Left ventricle myocardium superior (tissue), 1 donor: ENCODE measurements around the gene OLFML1. TPM values are rescaled to one million over a fixed set of nuclear protein-coding genes. Genes with fewer than 3 reads are reported as not detected.

Experiments used
- ATAC-seq: fragments of 200-7000 bp; cut with Tn5 transposase; one replicate; pipeline ENCODE4 v1.9.1; 2020; ENCODE audit warnings: mild to moderate bottlenecking, moderate library complexity
- DNase-seq: peaks from one replicate; pipeline ENCODE4 v3.0.0-alpha.2; 2020
- intact Hi-C: fragments of 100-400 bp; cut with micrococcal nuclease; formaldehyde crosslinking; loops from one replicate; pipeline ENCODE4 v1.11.0; 2022
- long read RNA-seq: library from polyadenylated mRNA; unstranded; transcript quantifications from one replicate; pipeline ENCODE4 v2.0.0, GENCODE V29; 2021
- total RNA-seq: library from RNA; stranded (reverse); fragmentation: NEBNext Ultra II Directional; extraction: Animal tissue kit (Norgen Biotek cat#: 25700); gene quantifications from one replicate; pipeline ENCODE4 v1.2.1, GENCODE V29; 2021
- donor health status: DM: no; HTN: yes; CAD: no; lungs with severe emphysema.

Gene OLFML1
- 5.7 TPM for total RNA-seq
- long read RNA-seq, partial matches to known transcripts: 0 of 3 reads
- long read RNA-seq, other reads (novel, unspliced or antisense): 0 of 3 reads

DNA sequence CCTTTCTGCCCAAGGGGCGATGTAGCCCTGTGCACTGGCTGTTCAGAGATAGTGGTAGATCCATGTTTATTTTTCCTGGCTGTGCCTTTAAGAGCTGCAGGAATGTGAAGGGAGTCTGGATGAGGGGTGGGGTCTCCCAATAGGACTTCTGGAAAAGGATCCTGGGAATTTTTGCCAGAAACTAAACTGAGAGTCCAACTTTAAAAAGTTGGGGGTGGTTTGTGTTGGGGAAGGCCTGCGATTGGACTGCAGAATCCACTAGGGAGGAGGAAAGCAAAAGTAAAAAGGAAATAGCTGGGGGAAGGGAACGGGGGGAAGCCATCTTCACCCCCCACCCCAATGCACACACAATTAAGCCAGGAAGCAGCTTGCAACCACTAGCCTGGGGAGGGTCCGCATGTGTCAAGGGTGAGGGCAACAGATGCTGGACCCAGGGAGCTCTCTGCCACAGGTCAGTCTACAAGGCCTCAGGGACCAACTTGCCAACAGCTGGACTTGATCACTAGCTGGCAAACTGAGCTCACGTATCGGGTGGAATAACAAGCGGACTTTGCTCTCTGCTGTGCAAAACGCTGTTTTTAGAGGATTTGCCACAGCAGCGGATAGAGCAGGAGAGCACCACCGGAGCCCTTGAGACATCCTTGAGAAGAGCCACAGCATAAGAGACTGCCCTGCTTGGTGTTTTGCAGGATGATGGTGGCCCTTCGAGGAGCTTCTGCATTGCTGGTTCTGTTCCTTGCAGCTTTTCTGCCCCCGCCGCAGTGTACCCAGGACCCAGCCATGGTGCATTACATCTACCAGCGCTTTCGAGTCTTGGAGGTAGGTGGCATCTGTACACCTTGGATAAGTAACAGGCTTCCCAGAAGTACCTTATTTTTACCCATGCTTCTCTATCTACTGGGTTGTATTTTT is at the start of gene OLFML1:
TSS of gene OLFML1 (plus strand) at position 321 of the 912 bp plus-strand sequence. CDS start at position 691, 370 bp downstream.
- intact Hi-C loops: no loop called here
- peak; percentile 84 for ATAC-seq
- DNase-seq: peak; percentile 40

DNA sequence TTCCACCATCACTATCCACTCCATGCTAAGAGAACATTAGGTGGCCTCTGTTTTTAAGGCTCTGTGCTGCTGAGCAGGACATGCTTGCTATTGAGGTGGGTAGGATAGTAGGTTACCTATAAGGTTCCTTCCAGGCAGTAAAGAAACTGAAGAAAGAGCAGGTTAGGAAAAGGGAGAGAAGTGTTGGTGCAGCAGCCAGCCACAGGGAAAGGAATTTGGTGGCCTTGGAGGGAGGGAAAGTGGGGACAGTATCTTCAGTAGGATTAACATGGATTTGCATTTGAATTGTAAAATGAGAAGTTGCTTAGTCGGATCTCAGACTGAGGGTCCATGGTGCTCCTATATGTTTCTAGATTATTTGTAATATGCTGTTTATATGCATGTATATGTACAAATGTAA is 49.2 kb upstream of the OLFML1 start:
- ATAC-seq: no peak
- intact Hi-C loops: no loop called here
- no peak for DNase-seq

DNA sequence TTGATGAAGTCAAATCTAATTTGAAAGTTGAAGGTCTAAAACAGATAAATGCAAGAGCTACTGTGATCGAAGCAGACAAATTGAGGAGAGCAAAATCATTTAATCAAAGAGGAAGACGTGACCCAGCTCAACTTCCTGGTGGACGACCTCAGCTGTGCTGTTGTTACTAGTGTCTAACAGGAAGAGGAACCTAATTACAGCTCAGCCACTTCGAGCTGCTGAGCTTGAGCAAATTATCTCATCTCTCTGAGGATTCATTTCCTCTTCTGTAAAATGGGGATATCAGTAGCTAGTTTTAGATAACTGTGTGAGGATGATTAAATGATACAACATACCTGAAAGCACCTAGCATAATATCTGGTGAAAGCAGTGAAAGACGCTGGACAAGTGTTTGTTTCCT is 48.6 kb upstream of the OLFML1 start:
- DNase-seq: no peak
- intact Hi-C loops: no loop called here
- peak; percentile 45 for ATAC-seq

DNA sequence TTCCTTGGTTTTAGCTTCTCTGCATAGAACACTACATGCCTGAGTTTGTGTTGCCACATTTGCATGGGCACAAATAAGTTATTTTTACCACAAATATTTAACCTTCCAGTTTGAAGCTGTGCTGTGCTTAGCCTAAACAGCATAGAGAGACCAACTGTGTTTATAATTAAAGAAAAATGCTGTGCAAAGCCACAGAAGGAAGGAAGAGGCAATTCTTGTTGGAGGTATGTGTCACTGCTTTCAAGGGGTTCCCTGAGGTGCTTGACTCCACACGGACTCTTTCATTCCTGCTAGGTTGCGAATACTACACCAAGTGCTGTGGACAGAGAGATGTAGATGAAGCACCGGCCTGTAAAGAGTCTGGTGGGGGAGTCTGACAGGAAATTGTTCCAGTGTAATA is 47.6 kb upstream of the OLFML1 start:
- intact Hi-C loops: no loop called here
- DNase-seq: no peak
- no peak for ATAC-seq

DNA sequence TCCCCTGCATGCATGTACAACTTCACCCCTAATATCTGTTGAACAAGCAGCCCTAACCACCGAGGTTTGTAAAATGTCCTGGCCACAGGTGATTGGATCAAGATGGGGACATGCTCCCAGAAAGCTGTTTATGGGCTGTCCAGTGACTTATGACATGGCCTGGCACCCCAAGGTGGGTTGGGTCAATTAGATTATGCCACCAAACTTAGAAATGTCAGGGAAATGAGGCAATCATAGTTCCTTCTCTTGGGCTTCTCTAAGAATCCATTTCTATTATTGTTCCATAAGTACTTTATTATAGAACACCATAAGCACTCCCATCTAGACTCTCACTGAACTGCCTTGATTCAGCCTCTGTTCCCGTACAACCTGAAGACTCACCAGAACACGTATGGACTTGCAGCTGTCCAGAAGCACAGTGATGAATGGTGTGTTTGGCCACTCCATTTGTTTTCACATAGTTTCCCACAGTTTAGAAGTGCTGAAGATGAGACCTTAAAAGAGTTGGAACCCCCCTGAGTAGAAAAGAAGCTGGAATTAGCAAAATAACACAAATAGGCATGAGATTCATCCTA is 45.5 kb upstream of the OLFML1 start:
- intact Hi-C loops: loop anchor here (5.0 kb wide), 1 partner anchor 343 kb away; no protein-coding TSS in a partner anchor
- DNase-seq (no peak), ATAC-seq (no peak)

DNA sequence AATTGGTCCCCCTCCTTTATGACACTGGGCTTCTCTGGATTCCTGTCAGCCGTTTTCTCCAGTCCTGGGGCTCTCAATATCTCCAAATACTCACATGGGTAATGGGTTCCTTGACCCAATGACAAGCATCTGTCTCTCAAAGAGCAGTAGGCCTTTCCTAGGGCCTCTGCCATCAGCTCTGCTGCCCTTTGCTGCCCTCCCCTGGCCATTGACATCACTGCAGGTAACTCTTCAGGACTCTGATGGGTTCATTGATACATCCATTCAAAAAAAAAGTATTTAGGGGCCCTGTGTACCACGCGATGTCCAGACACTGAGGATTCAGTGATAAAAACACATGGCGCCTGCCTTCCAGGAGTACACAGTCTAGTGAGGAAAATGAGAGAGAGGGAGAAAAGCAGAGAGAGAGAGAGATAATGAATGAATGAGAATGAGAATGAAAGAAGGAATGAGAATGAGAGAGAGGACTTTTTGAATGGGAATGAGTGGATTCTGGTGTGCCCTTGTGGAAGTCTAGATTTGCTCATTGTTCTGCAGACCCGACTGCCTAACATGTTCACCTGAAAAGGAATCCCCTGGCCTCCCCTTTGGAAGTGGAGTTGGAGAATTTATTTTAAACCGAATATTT is 42.6 kb upstream of the OLFML1 start:
- intact Hi-C loops: loop anchor here (5.0 kb wide), 1 partner anchor 345 kb away; no protein-coding TSS in a partner anchor
- ATAC-seq: peak; percentile 73
- DNase-seq: peak; percentile 79

DNA sequence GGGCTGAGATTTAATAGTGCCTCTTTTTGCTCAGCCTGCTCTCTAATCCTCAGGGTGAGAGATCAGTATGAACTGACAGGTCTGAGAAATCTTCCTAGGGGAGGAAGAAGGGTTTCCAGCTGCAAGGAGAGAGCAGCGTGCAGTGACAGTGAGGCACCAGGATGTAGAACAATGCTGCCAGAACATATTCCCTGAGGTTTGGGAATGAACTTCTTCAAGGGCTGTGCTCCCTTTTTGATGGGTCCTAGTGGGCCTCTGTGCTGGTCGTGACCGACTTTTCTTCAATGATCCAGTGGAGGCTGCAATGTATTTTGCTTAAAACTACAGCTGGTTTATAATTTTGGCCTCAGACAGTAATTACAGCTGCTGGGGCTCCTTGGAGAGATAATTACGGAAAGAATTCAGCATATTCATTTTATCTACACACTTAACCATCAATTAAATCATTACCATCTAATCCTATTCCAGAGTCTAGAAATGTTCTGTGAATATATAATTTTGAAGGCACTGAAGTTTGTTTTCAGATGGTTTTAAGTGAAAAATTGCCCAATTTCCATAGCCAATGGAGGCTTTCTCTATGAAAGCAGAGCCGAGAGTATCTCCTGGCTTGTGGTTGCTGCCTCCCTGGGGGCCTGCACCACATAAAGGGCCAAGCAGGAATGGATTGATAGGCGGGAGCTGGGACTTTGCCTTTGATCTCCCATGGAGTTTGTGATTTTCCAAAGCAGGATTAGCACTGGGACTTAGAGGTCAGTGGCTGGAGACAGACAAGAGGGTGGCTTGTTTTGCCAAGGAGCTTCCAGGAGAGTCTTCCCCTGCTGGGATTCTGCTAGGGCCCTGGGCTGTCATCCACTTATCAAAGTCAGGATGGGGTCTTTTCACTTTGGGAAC is 41.0 kb upstream of the OLFML1 start:
- DNase-seq (peak; percentile 38), ATAC-seq (peak; percentile 36)
- intact Hi-C loops: loop anchor here (5.0 kb wide), 1 partner anchor 347 kb away; no protein-coding TSS in a partner anchor

DNA sequence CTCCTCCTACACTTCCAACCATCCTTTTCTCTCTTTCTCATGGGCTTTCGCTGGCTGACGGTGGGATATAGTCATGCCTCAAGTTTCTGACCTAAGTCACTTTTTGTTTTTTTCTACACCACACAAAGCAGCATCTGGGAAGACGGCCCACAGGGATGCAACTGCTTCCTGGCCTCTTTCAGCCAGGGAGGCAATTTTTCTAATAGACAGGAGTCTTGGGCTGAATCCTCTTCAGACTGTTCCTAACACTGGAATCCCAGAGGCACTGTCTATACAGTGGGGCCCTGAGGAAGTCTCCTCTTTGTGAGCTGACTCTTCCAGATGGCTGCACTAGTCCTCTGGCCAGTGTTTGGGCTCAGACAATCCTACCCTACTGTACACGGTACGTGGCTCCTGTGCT is 39.7 kb upstream of the OLFML1 start:
- intact Hi-C loops: no loop called here
- DNase-seq: no peak
- ATAC-seq: no peak

DNA sequence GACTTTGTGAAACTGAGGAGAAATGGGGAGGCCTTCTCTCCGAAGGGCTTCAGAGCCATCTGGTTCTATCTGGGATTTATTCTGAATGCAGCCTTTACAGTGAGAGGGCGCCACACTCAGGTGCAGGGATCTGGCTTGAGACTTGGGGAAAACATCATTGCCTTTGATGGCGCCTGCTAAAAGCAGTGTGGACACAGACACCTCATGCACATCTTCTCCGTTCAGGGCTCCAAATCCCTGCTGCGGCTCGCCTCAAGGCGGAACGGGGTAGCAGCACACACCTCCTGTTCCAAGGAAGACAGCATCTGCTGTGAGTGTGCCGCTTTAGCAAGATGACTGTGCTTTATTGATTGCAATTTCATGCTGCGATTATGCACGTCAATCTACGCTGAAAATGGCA is 37.1 kb upstream of the OLFML1 start:
- ATAC-seq (no peak), DNase-seq (no peak)
- intact Hi-C loops: no loop called here

DNA sequence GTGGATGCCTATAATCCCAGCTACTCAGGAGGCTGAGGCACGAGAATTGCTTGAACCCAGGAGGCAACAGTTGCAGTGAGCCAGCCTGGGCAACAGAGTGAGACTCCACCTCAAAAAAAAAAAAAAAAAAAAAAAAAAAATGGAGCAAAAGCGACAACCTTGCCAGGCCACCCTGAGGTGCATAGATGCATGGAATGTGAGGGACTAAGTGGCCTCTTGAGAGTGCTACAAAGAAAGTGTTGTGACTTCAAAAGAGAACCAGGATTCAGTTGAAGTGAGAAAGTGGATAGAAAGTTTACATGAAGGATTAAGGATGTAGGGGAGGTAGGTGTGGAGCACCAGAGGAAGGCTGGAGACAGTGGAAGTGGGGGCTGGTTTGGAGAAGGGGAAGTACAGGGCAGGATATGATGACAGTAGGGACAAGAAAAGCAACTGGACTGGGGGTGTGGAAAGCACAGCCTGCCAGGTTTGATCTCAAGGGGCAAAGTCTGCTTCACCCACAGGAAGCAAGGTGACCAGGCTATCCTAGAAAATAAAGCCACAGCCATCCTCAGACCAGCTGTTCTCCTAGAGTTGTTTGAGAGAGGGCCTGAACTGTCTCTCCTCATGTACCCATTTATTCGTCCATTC is 36.0 kb upstream of the OLFML1 start:
- DNase-seq (no peak), ATAC-seq (no peak)
- intact Hi-C loops: no loop called here

DNA sequence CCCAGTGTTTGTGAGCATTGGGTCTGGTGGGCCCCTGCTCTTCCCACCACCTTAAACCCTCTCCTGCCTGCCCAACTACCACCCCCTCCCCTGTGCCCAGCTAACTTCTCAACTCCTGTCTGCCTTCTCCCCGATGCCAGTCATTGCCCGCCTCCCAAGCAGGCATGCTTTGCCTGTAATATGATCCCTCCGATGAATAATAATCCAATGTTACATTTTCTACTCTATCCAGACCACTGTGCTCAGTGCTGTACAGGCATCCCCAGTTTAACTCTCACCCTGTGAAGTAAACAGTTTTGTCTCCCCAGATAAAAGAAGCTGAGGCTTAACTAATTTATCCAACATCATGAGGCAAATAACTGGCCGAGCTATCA is 35.5 kb upstream of the OLFML1 start:
- ATAC-seq: no peak
- intact Hi-C loops: no loop called here
- DNase-seq: no peak

DNA sequence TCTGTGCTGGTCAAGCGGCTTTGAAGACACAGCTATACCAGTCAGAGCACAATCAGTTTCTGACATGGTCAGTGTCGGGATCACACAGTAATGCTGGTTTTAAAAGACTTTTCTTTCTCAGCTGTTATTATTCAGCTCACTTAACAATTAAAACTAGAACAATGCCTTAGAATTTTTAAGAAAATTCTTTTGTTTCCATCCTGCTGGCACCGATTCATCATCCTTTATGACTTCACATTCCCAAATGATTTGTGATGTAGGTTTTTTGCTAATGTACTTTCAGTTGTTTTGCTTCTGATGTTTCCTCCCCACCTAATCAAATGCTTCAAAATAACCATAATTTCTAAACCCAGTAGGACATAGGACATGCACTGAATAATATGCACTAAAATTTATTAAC is 34.5 kb upstream of the OLFML1 start:
- ATAC-seq (no peak), DNase-seq (no peak)
- intact Hi-C loops: no loop called here

DNA sequence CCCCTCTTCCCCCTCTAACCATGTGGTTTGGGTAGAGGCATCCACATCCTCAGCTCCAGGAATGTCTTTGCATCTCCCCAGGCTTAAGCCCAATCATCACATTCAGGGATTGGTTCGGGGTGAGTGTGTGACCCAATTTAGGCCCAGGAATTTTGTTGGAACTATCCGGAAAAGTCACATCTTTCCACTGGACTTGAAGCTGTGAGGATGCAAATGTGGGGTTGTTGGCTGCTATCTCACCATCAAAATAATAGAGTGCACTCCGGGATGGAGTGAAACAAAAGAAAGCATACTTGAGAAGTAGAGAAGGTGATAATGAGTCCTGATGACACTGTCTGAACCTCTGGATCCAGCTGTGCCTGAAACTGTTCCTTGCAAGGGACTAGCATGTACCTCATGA is 33.8 kb upstream of the OLFML1 start:
- ATAC-seq: no peak
- DNase-seq: no peak
- intact Hi-C loops: no loop called here

DNA sequence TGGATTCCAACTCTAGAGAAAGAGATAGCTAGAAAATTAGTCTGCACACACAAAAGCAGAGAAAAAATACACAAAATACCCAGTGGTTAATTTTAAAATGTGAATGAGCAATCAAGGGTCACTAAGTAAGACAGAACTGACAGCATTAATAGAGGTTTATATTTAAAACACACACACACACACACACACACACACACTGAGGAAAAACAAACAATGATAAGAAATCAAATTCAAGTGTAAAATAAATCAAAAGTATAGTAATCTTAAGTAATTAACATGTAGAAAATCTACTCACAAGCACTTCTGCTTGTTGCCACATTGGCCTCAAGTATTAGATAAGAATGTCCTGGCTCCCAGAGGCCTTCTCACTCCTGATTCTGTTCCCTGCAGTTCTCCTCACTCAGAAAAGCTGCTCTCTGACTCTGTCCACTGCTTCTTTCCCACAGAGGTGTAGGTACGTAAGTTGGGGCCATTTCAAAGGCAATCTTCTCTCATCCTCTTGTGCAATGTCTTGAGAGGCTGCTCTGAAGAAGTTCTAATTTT is 33.3 kb upstream of the OLFML1 start:
- intact Hi-C loops: no loop called here
- DNase-seq (no peak), ATAC-seq (peak; percentile 50)

DNA sequence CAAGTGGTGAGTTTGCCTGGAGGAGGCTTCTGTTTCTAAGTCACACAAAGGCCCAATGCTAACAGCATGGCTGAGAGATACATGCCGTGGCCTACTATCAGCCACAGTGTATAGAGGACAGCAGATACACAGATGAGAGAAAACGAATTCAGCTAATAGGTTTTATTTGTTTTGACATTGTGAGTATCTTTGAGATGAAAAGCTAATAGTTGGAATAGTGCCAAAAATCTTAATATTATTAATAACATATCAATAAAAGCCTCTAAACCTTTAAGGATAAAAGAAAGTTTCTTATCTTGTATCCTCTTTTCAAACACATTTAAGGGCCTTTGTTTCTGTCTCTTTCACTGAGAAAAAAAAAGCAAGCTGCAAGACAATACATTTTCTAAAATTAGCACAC is 30.5 kb upstream of the OLFML1 start:
- ATAC-seq (no peak), DNase-seq (no peak)
- intact Hi-C loops: no loop called here

DNA sequence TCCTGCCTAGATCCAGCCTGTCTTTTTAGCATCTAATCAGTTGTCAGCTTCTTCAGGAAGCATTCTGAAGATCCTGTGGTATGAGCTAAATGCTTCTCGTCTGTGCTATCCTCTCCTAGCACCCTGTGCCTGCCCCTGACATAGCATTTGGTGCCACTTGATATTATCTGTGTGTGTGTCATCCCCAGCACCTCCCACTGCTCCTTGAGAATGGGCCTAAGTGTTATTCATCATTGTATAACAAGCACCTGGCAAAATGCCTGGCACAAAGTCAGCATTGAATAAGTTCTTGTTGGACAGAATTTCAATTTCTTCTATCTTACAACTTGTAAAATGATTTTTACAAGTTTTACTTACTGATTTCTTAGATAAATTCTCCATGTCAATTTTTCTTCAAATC is 28.1 kb upstream of the OLFML1 start:
- ATAC-seq (no peak), DNase-seq (no peak)
- intact Hi-C loops: no loop called here

DNA sequence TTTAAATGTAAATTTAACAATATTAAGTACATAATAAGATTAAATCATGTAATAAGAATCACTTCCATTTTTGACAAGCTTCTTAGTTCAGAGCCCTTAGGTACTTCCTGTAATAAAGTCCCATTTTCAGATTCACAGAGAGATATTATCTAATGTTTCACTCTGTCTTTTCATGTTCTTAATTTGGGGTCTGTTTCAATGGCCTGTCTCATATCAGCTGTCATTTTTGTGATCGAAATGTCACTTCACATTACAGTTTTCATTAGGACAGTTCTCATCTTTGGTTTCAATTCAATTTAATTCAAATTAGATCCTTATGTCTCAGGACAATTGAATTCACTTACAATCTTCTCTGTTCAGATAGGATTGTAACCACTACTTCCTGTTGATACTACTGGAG is 22.6 kb upstream of the OLFML1 start:
- intact Hi-C loops: no loop called here
- DNase-seq: no peak
- no peak for ATAC-seq

DNA sequence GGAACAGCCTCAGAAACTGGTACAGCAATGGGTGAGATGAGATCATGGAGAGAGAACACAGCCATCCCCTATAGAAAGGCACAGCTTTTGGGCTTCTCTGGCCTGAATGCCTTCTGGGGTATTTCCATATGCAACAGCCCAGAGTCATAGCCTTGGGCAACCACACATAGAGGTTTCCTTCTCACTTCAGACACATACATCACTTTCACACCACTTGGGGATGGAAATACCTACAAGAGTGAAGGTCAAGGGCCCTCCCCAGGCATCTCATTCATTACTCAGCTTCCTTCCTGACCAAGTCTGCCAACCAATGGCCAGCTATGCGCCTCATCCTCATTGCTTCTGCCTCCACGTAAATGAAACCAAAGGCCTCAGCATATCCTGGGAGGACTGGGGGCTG is 17.7 kb upstream of the OLFML1 start:
- ATAC-seq (no peak), DNase-seq (no peak)
- intact Hi-C loops: no loop called here
